IMR-90 (cell line): Measurements from ENCODE around the gene GPR107. TPM values are rescaled to one million over a fixed set of nuclear protein-coding genes. Genes with fewer than 3 reads are reported as not detected.

Experiments
- ATAC-seq: fragments of 200-7000 bp; cut with Tn5 transposase; 2 replicates; pipeline ENCODE4 v1.9.1; 2020; ENCODE audit warnings: low read depth, mild to moderate bottlenecking, moderate library complexity
- BruUV-seq: library from RNA; stranded (reverse); fragments of 400-500 nt; replicated peaks from 2 replicates; lab custom pipeline; 2021; lab: Mats Ljungman, UMichigan
- CTCF ChIA-PET: fragments of 300-600 bp; formaldehyde crosslinking; extraction: SDS; loops from one replicate; lab custom pipeline; 2021; ENCODE audit warnings: antibody characterized with exemption; lab: Yijun Ruan, JAX
- POLR2A ChIA-PET: fragments of 300-600 bp; sonication (Branson Sonifier 250); formaldehyde crosslinking; loops from one replicate; lab custom pipeline; 2022; ENCODE audit warnings: antibody characterized with exemption; ENCODE audit not compliant: unreplicated experiment; lab: Charles Lee
- DNase-seq: peaks from one replicate; pipeline ENCODE4 v3.0.0; 2013
- H2AFZ ChIP-seq: replicated peaks from 2 replicates; pipeline ENCODE3; 2013; ENCODE audit warnings: low read length, mild to moderate bottlenecking; ENCODE audit not compliant: poor library complexity
- H2AK5ac ChIP-seq: 2 replicates; pipeline ENCODE4 v1.6.1; 2013; ENCODE audit warnings: low read depth, low read length, inconsistent platforms
- H2AK9ac ChIP-seq: replicated peaks from 2 replicates; pipeline ENCODE3; 2013; ENCODE audit warnings: mild to moderate bottlenecking, low read depth, low read length, moderate library complexity; ENCODE audit not compliant: poor library complexity
- H2BK120ac ChIP-seq: 2 replicates; pipeline ENCODE4 v1.6.1; 2013; ENCODE audit warnings: low read depth, low read length, inconsistent platforms
- H2BK15ac ChIP-seq: 3 replicates; pipeline ENCODE4 v1.6.1; 2013; ENCODE audit warnings: low read depth, low read length, inconsistent platforms
- H2BK20ac ChIP-seq: 2 replicates; pipeline ENCODE4 v1.6.1; 2013; ENCODE audit warnings: low read depth, mild to moderate bottlenecking, inconsistent platforms, low read length, moderate library complexity
- H2BK5ac ChIP-seq: 2 replicates; pipeline ENCODE4 v1.6.1; 2013; ENCODE audit warnings: mild to moderate bottlenecking, low read depth, low read length, inconsistent platforms; ENCODE audit not compliant: poor library complexity, severe bottlenecking
- H3K14ac ChIP-seq: replicated peaks from 2 replicates; pipeline ENCODE4 v1.6.1; 2013; ENCODE audit warnings: low read depth, low read length, inconsistent platforms
- H3K18ac ChIP-seq: 2 replicates; pipeline ENCODE4 v1.6.1; 2013; ENCODE audit warnings: low read depth, low read length, control low read depth
- H3K23ac ChIP-seq: 2 replicates; pipeline ENCODE4 v1.6.1; 2013; ENCODE audit warnings: low read depth, low read length, inconsistent platforms
- H3K27ac ChIP-seq: 2 replicates; pipeline ENCODE4 v1.5.1; 2013; ENCODE audit warnings: mild to moderate bottlenecking, control low read depth, low read length; ENCODE audit not compliant: insufficient read depth
- H3K27me3 ChIP-seq: 2 replicates; pipeline ENCODE4 v1.6.1; 2013; ENCODE audit warnings: low read length; ENCODE audit not compliant: control insufficient read depth, insufficient read depth
- H3K36me3 ChIP-seq: 2 replicates; pipeline ENCODE4 v1.6.1; 2013; ENCODE audit warnings: low read length, mixed read lengths; ENCODE audit not compliant: control insufficient read depth, insufficient read depth
- H3K4ac ChIP-seq: 2 replicates; pipeline ENCODE4 v1.6.1; 2013; ENCODE audit warnings: low read depth, low read length, inconsistent platforms
- H3K4me1 ChIP-seq: 2 replicates; pipeline ENCODE4 v1.6.1; 2013; ENCODE audit warnings: low read length, mixed read lengths; ENCODE audit not compliant: control insufficient read depth, insufficient read depth
- H3K4me2 ChIP-seq: 2 replicates; pipeline ENCODE4 v1.6.1; 2013; ENCODE audit warnings: low read depth, mild to moderate bottlenecking, control low read depth, low read length, moderate library complexity
- H3K4me3 ChIP-seq: 2 replicates; pipeline ENCODE4 v1.5.1; 2013; ENCODE audit warnings: low read depth, mild to moderate bottlenecking, control low read depth, low read length, moderate library complexity; ENCODE audit not compliant: insufficient read depth
- H3K56ac ChIP-seq: 2 replicates; pipeline ENCODE4 v1.6.1; 2013; ENCODE audit warnings: low read length, inconsistent platforms; ENCODE audit not compliant: insufficient read depth; ENCODE audit errors: extremely low read depth
- H3K79me1 ChIP-seq, 2 experiments: 2 replicates each; pipeline ENCODE4 v1.6.1; 2013; ENCODE audit warnings: low read length in 2 of 2, inconsistent platforms in 1 of 2, low read depth in 1 of 2
- H3K9ac ChIP-seq: 2 replicates; pipeline ENCODE4 v1.6.1; 2013; ENCODE audit warnings: low read depth, low read length, control low read depth
- H3K9me1 ChIP-seq: 2 replicates; pipeline ENCODE4 v1.6.1; 2013; ENCODE audit warnings: low read length, inconsistent platforms; ENCODE audit not compliant: insufficient read depth
- H3K9me3 ChIP-seq: 2 replicates; pipeline ENCODE4 v1.6.1; 2013; ENCODE audit warnings: low read length; ENCODE audit not compliant: control insufficient read depth, insufficient read depth
- H4K20me1 ChIP-seq: 2 replicates; pipeline ENCODE4 v1.6.1; 2013; ENCODE audit warnings: low read length, inconsistent platforms; ENCODE audit not compliant: insufficient read depth
- H4K5ac ChIP-seq: 2 replicates; pipeline ENCODE4 v1.6.1; 2013; ENCODE audit warnings: mild to moderate bottlenecking, low read depth, low read length, control low read depth
- H4K8ac ChIP-seq, 2 experiments: 2 replicates each; pipeline ENCODE4 v1.6.1; 2013; ENCODE audit warnings: low read depth in 2 of 2, low read length in 2 of 2, control low read depth in 1 of 2, inconsistent platforms in 1 of 2
- H4K91ac ChIP-seq: 2 replicates; pipeline ENCODE4 v1.6.1; 2013; ENCODE audit warnings: low read depth, low read length, inconsistent platforms; ENCODE audit not compliant: insufficient read depth
- CTCF ChIP-seq: conservative IDR thresholded peaks from 2 replicates; pipeline ENCODE4 v1.5.1; 2012; ENCODE audit warnings: mild to moderate bottlenecking, low read depth, low read length, improper control_type of control experiment
- MXI1 ChIP-seq: IDR thresholded peaks from 2 replicates; pipeline ENCODE4 v1.6.1; 2012; ENCODE audit warnings: low read depth, mild to moderate bottlenecking, low read length, moderate library complexity, borderline replicate concordance
- NFE2L2 ChIP-seq: fragments of 150-350 bp; IDR thresholded peaks from 2 replicates; pipeline ENCODE4 v1.6.1; 2016; ENCODE audit warnings: low read depth, mild to moderate bottlenecking, low read length
- RAD21 ChIP-seq: IDR thresholded peaks from 2 replicates; pipeline ENCODE4 v1.6.1; 2012; ENCODE audit warnings: low read length, improper control_type of control experiment
- SMC3 ChIP-seq: fragments of 150-350 bp; IDR thresholded peaks from 2 replicates; pipeline ENCODE4 v1.6.1; 2016; ENCODE audit warnings: low read depth, mild to moderate bottlenecking, antibody characterized with exemption, low read length, moderate library complexity
- USF2 ChIP-seq: fragments of 150-350 bp; IDR thresholded peaks from 2 replicates; pipeline ENCODE4 v1.6.1; 2017; ENCODE audit warnings: mild to moderate bottlenecking, antibody characterized with exemption, low read length, low read depth
- WGBS, 2 experiments: methylation state at CpG; one replicate each; pipeline versions ENCODE4 v1.1.5 to v1.1.7; 2013; ENCODE audit warnings: missing lambda C conversion rate in 2 of 2; ENCODE audit not compliant: insufficient read length in 1 of 2; ENCODE audit errors: extremely low coverage in 2 of 2; 5-methylcytosine and 5-hydroxymethylcytosine counted together
- dilution Hi-C: fragments of 300-500 bp; cut with HindIII; formaldehyde crosslinking; loops from one replicate; pipeline ENCODE4 v1.14.3; 2018; ENCODE audit warnings: low sequenced_read_pairs; ENCODE audit not compliant: unreplicated experiment
- in situ Hi-C: fragments of 300-500 bp; cut with MboI; formaldehyde crosslinking; loops from 3 replicates; pipeline ENCODE4 v1.14.3; 2019; ENCODE audit warnings: low sequenced_read_pairs, inconsistent platforms, mixed read lengths
- intact Hi-C: fragments of 100-400 bp; cut with micrococcal nuclease; formaldehyde crosslinking; loops from 2 replicates; pipeline ENCODE4 v1.10.0; 2022
- polyA plus RNA-seq, 3 experiments: library from polyadenylated mRNA; depleted of rRNA; stranded (reverse); fragments of >200 nt; gene quantifications; 2 replicates each; pipeline ENCODE4 v1.2.3, GENCODE V29; 2012; ENCODE audit warnings: low replicate concordance in 1 of 3
- total RNA-seq: library from RNA; depleted of rRNA; stranded (reverse); fragments of >200 nt; gene quantifications from 2 replicates; pipeline ENCODE4 v1.2.3, GENCODE V29; 2012

The GPR107 gene
- total and polyA plus RNA-seq, 2 of the 4 experiments (the other 2 are of a cell fraction): 16.7 to 21.6 TPM

- H2BK5ac ChIP-seq: peak overlapping the region; percentile 69
- peak overlapping the region; percentile 65 for H3K9ac ChIP-seq
- ATAC-seq (peak; percentile 31), DNase-seq (no peak)
- peak overlapping the region; percentile 84 for H2AK9ac ChIP-seq
- POLR2A ChIA-PET: no interaction called here
- no peaks in the 10 kb centered on the region for H3K27me3 ChIP-seq
- no peak overlapping the region for H3K18ac ChIP-seq
- H2AK5ac ChIP-seq: no peak overlapping the region
- H3K14ac ChIP-seq: peak overlapping the region; percentile 52; the same call in 1 of the 2 replicates
- no peak for TF ChIP-seq MXI1
- TF ChIP-seq SMC3: no peak
- TF ChIP-seq RAD21: no peak
- no peak for TF ChIP-seq NFE2L2
- no peak for TF ChIP-seq CTCF
- no peak for TF ChIP-seq USF2
- H2BK20ac ChIP-seq: no peak overlapping the region
- peak overlapping the region; percentile 75 for H3K4me2 ChIP-seq
- H4K20me1 ChIP-seq: peaks cover 37% of the 10 kb centered on the region
- dilution Hi-C loops: no loop called here
- H2BK15ac ChIP-seq: no peak overlapping the region
- CTCF ChIA-PET: no interaction called here
- peak overlapping the region; percentile 71 for H3K4ac ChIP-seq
- WGBS, 2 experiments: 1% methylated on average over 21 of the region's 68 CpGs; no CpG with 5 or more reads in 1 of the 2 experiments
- H3K36me3 ChIP-seq: no peaks in the 10 kb centered on the region
- H2BK120ac ChIP-seq: no peak overlapping the region
- peaks cover 11 to 25% of the 10 kb centered on the region in 2 experiments; a peak in 3 of 4 replicates for H3K79me1 ChIP-seq
- H2AFZ ChIP-seq: peak overlapping the region; percentile 92
- in situ Hi-C loops: loop anchor here (5.0 kb wide), 1 partner anchor 75 kb away; no protein-coding TSS in a partner anchor
- H4K5ac ChIP-seq: no peak overlapping the region
- peak overlapping the region; percentile 55 for H3K4me3 ChIP-seq
- intact Hi-C loops: loop anchor here (2.0 to 5.0 kb wide), 3 partner anchors 78 to 208 kb away; partner anchors contain the start of genes C9orf78 and USP20
- peak overlapping the region; percentile 75 for H3K27ac ChIP-seq
- H4K8ac ChIP-seq: no peak overlapping the region
- H3K23ac ChIP-seq: peak overlapping the region; percentile 84
- no peaks in the 10 kb centered on the region for H3K9me3 ChIP-seq
- H4K91ac ChIP-seq: peak overlapping the region; percentile 51; the same call in 1 of the 2 replicates
- no peaks in the 10 kb centered on the region for H3K9me1 ChIP-seq
- H3K56ac ChIP-seq: 0 out of 2 replicates have a peak overlapping the region, but pooled peaks have one; percentile 26
- BruUV-seq: no TSS peak
- no peaks in the 10 kb centered on the region for H3K4me1 ChIP-seq
These were observed 11.3 kb upstream of the GPR107 start for GRCh38 chr9:130042406-130042884.
